ENCODE measurements around the gene IL1RN. TPM values are rescaled to one million over a fixed set of nuclear protein-coding genes. Genes with fewer than 3 reads are reported as not detected.

IL1RN gene
- total and polyA plus RNA-seq, 2 of the 4 experiments (the other 2 are of a cell fraction): not detected

- Histone ChIP-seq H3K36me3 (ENCODE audit: control insufficient read depth, insufficient read depth, low read length) (no peaks in the 10 kb centered on the region), H4K5ac (ENCODE audit: low read depth, low read length) (no peak overlapping the region), H4K91ac (ENCODE audit: insufficient read depth, low read depth, low read length) (no peak overlapping the region), H3K9me1 (ENCODE audit: insufficient read depth, low read length) (no peaks in the 10 kb centered on the region), H2BK20ac (ENCODE audit: low read depth, low read length) (no peak overlapping the region), H3K18ac (ENCODE audit: low read depth, low read length) (no peak overlapping the region), H2BK15ac (ENCODE audit: low read depth, low read length) (no peak overlapping the region), H2BK5ac (ENCODE audit: low read depth, low read length, poor library complexity, severe bottlenecking) (no peak overlapping the region), H3K9me3 (ENCODE audit: control insufficient read depth, insufficient read depth, low read length) (no peaks in the 10 kb centered on the region), H3K4me3 (ENCODE audit: insufficient read depth, low read depth, low read length) (no peak overlapping the region), H2AFZ (replicated peaks; ENCODE audit: low read length, poor library complexity) (no peak overlapping the region), H3K9ac (ENCODE audit: low read depth, low read length) (no peak overlapping the region), H3K4me2 (ENCODE audit: low read depth, low read length) (no peak overlapping the region), H3K14ac (replicated peaks; ENCODE audit: low read depth, low read length) (no peak overlapping the region), H3K27me3 (ENCODE audit: control insufficient read depth, insufficient read depth, low read length) (peaks cover 10% of the 10 kb centered on the region; the same call in 1 of the 2 replicates), H3K56ac (ENCODE audit: extremely low read depth, insufficient read depth, low read length) (no peak overlapping the region), H2BK120ac (ENCODE audit: low read depth, low read length) (no peak overlapping the region), H3K79me1 (ENCODE audit: low read depth in 1 of 2, low read length in 2 of 2) (no peaks in the 10 kb centered on the region), H4K20me1 (ENCODE audit: insufficient read depth, low read length) (no peaks in the 10 kb centered on the region), H3K27ac (ENCODE audit: insufficient read depth, low read length) (no peak overlapping the region), H3K23ac (ENCODE audit: low read depth, low read length) (no peak overlapping the region), H2AK5ac (ENCODE audit: low read depth, low read length) (no peak overlapping the region), H4K8ac (ENCODE audit: low read depth in 2 of 2, low read length in 2 of 2) (no peak overlapping the region), H2AK9ac (replicated peaks; ENCODE audit: low read depth, low read length, poor library complexity) (no peak overlapping the region), H3K4ac (ENCODE audit: low read depth, low read length) (no peak overlapping the region), H3K4me1 (ENCODE audit: control insufficient read depth, insufficient read depth, low read length) (no peaks in the 10 kb centered on the region)
- WGBS, 2 experiments (ENCODE audit: extremely low coverage in 2 of 2, insufficient read length in 1 of 2): no CpG with 5 or more reads among the region's 3 CpGs
- BruUV-seq (replicated peaks): no TSS peak
- in situ Hi-C loops (cut with MboI; ENCODE audit: low sequenced_read_pairs) (no loop called here), intact Hi-C loops (cut with micrococcal nuclease) (no loop called here), dilution Hi-C loops (cut with HindIII; ENCODE audit: low sequenced_read_pairs, unreplicated experiment) (no loop called here)
- ATAC-seq (ENCODE audit: low read depth) (no peak), DNase-seq (no peak)
- CTCF ChIA-PET: no interaction called here
- peak; percentile 62 for TF ChIP-seq MAFK (IDR thresholded peaks at IDR 0.05; ENCODE audit: low read depth, low read length)
- no peak for TF ChIP-seq RAD21 (IDR thresholded peaks at IDR 0.05; ENCODE audit: low read length)
- POLR2A ChIA-PET (ENCODE audit: unreplicated experiment): no interaction called here
Observed at GRCh38 chr2:113111121-113111520, 16.3 kb upstream of the IL1RN start.

Measured in IMR-90 (cell line).